ENCODE measurements around the gene UTS2B. TPM values are rescaled to one million over a fixed set of nuclear protein-coding genes. Genes with fewer than 3 reads are reported as not detected.
A peak's percentile ranks its signal among the peaks of the same experiment; 100 is the strongest.

Gene UTS2B
- total and polyA plus RNA-seq, 9 of the 15 experiments (the other 6 are each of a cell fraction or from before 2014, with no cell fraction given), result 0.06 TPM; not detected in 8

- TF ChIP-seq HMGXB4 (CRISPR knock-in tag; IDR thresholded peaks at IDR 0.05), result no peak
- TF ChIP-seq ZFP30 (CRISPR knock-in tag; IDR thresholded peaks at IDR 0.05; ENCODE audit: borderline replicate concordance), result no peak
- no peak for TF ChIP-seq POLR2G (IDR thresholded peaks at IDR 0.05; ENCODE audit: low read depth, low read length)
- no peak for TF ChIP-seq ZNF57 (CRISPR knock-in tag; IDR thresholded peaks at IDR 0.05)
Measured at GRCh38 chr3:191294291-191294690, 36.0 kb downstream of the UTS2B start (continued).

GRCh38 chr3:191292243-191293015 is 37.9 kb downstream of the UTS2B start:
- CTCF ChIA-PET (ENCODE audit: low intra/inter-chr PET ratio), result no interaction called here
- Histone ChIP-seq H3K4me1 (replicated peaks in 1 of 2; ENCODE audit: control insufficient read depth in 2 of 2, insufficient read depth in 2 of 2, low read length in 2 of 2) (no peaks in the 10 kb centered on the region; a peak in 1 of 5 replicates), H3K27ac (ENCODE audit: extremely low read depth, low read depth, low read length) (no peak overlapping the region)

More at GRCh38 chr3:191292243-191293015, 37.9 kb downstream of the UTS2B start:
- Histone ChIP-seq H2AFZ (ENCODE audit: low read depth, low read length) (no peak overlapping the region), H3K36me3 (ENCODE audit: control insufficient read depth, insufficient read depth, low read length) (no peaks in the 10 kb centered on the region), H3K9me3 (replicated peaks; ENCODE audit: control insufficient read depth, insufficient read depth, low read depth, low read length) (no peaks in the 10 kb centered on the region), H3K9me1 (ENCODE audit: control insufficient read depth, insufficient read depth, low read length) (no peaks in the 10 kb centered on the region), H3K4me3 (no peak overlapping the region), H4K20me1 (replicated peaks; ENCODE audit: control insufficient read depth, insufficient read depth, low read length) (no peaks in the 10 kb centered on the region), H3K4me2 (ENCODE audit: insufficient read depth, low read length) (no peak overlapping the region), H3K9ac (ENCODE audit: insufficient read depth in 1 of 2, low read depth in 2 of 2, low read length in 2 of 2) (no peak overlapping the region), H3K79me2 (ENCODE audit: control insufficient read depth, insufficient read depth, low read length) (no peaks in the 10 kb centered on the region), H3K27me3 (ENCODE audit: control insufficient read depth in 2 of 2, insufficient read depth in 2 of 2, low read length in 2 of 2) (no peaks in the 10 kb centered on the region)
- BruUV-seq (replicated peaks), result no TSS peak
- 9% methylated on average over 5 of the region's 5 CpGs for WGBS (ENCODE audit: insufficient coverage, low coverage, missing lambda C conversion rate)
- in situ Hi-C loops (cut with MboI), result no loop called here
- no peak for DNase-seq (ENCODE audit: extremely low read depth in 1 of 4, low spot score in 3 of 4)
- FAIRE-seq, result no peak
- TF ChIP-seq, protein P1, sequence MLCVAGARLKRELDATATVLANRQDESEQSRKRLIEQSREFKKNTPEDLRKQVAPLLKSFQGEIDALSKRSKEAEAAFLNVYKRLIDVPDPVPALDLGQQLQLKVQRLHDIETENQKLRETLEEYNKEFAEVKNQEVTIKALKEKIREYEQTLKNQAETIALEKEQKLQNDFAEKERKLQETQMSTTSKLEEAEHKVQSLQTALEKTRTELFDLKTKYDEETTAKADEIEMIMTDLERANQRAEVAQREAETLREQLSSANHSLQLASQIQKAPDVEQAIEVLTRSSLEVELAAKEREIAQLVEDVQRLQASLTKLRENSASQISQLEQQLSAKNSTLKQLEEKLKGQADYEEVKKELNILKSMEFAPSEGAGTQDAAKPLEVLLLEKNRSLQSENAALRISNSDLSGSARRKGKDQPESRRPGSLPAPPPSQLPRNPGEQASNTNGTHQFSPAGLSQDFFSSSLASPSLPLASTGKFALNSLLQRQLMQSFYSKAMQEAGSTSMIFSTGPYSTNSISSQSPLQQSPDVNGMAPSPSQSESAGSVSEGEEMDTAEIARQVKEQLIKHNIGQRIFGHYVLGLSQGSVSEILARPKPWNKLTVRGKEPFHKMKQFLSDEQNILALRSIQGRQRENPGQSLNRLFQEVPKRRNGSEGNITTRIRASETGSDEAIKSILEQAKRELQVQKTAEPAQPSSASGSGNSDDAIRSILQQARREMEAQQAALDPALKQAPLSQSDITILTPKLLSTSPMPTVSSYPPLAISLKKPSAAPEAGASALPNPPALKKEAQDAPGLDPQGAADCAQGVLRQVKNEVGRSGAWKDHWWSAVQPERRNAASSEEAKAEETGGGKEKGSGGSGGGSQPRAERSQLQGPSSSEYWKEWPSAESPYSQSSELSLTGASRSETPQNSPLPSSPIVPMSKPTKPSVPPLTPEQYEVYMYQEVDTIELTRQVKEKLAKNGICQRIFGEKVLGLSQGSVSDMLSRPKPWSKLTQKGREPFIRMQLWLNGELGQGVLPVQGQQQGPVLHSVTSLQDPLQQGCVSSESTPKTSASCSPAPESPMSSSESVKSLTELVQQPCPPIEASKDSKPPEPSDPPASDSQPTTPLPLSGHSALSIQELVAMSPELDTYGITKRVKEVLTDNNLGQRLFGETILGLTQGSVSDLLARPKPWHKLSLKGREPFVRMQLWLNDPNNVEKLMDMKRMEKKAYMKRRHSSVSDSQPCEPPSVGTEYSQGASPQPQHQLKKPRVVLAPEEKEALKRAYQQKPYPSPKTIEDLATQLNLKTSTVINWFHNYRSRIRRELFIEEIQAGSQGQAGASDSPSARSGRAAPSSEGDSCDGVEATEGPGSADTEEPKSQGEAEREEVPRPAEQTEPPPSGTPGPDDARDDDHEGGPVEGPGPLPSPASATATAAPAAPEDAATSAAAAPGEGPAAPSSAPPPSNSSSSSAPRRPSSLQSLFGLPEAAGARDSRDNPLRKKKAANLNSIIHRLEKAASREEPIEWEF (CRISPR knock-in tag; IDR thresholded peaks at IDR 0.05), result peak; percentile 82
- TF ChIP-seq NKRF (IDR thresholded peaks at IDR 0.05; ENCODE audit: borderline replicate concordance), result no peak
- POLR2A ChIA-PET, result no interaction called here
- ATAC-seq, result no peak
- intact Hi-C loops (cut with micrococcal nuclease), result no loop called here

Data from K562 (cell line).